GM19023 (cell line): ENCODE data around the gene KLHDC2.
"Not testable (repeated sequence)": the region's sequence is repeated elsewhere in the genome, so short reads cannot be mapped to it uniquely, and the experiment has no call there.

ENCODE experiments used
- ATAC-seq: cut with Tn5 transposase; IDR thresholded peaks from one replicate; pipeline ENCODE4 v1.9.1; 2021; ENCODE audit warnings: mild to moderate bottlenecking, moderate library complexity; ENCODE audit not compliant: unreplicated experiment

KLHDC2 gene

GRCh38 chr14:49767571-49768300 lies at the start of gene KLHDC2:
KLHDC2 (plus strand) TSS chr14:49768153; CDS start chr14:49768469, 316 bp downstream.
- peak; percentile 93 for ATAC-seq

GRCh38 chr14:49720744-49721143 lies 47.2 kb upstream of the KLHDC2 start:
- no peak for ATAC-seq

GRCh38 chr14:49721733-49722435 lies 46.1 kb upstream of the KLHDC2 start:
- ATAC-seq = not testable (repeated sequence)

GRCh38 chr14:49727171-49727570 lies 40.8 kb upstream of the KLHDC2 start:
- no peak for ATAC-seq

GRCh38 chr14:49732896-49733295 lies 35.1 kb upstream of the KLHDC2 start:
- no peak for ATAC-seq

- no peak for ATAC-seq
Observed at GRCh38 chr14:49733836-49734235, 34.1 kb upstream of the KLHDC2 start.

GRCh38 chr14:49735669-49736068 lies 32.3 kb upstream of the KLHDC2 start:
- ATAC-seq = not testable (repeated sequence)

- no peak for ATAC-seq
Observed at GRCh38 chr14:49745191-49745590, 22.8 kb upstream of the KLHDC2 start.

GRCh38 chr14:49746476-49746875 lies 21.5 kb upstream of the KLHDC2 start:
- not testable (repeated sequence) for ATAC-seq

- no peak for ATAC-seq
Observed at GRCh38 chr14:49754570-49755097, 13.3 kb upstream of the KLHDC2 start.

GRCh38 chr14:49755378-49755777 lies 12.6 kb upstream of the KLHDC2 start:
- no peak for ATAC-seq

- no peak for ATAC-seq
Observed at GRCh38 chr14:49761839-49762551, 6.0 kb upstream of the KLHDC2 start.

- ATAC-seq = no peak
Observed at GRCh38 chr14:49766839-49767238, 1.1 kb upstream of the KLHDC2 start.

GRCh38 chr14:49767270-49767570 lies 733 bp upstream of the KLHDC2 start:
- no peak for ATAC-seq

GRCh38 chr14:49768301-49769121 lies 558 bp downstream of the KLHDC2 start:
- ATAC-seq = peak; percentile 31

GRCh38 chr14:49769171-49769570 lies 1.2 kb downstream of the KLHDC2 start:
- ATAC-seq = no peak

- ATAC-seq = no peak
Observed at GRCh38 chr14:49769581-49770211, 1.7 kb downstream of the KLHDC2 start.

GRCh38 chr14:49770212-49770817 lies 2.4 kb downstream of the KLHDC2 start:
- ATAC-seq = no peak

GRCh38 chr14:49771691-49772090 lies 3.7 kb downstream of the KLHDC2 start:
- not testable (repeated sequence) for ATAC-seq

GRCh38 chr14:49774106-49774505 lies 6.2 kb downstream of the KLHDC2 start:
- ATAC-seq = no peak
